Measurements from ENCODE around the gene FILIP1L.

DNA sequence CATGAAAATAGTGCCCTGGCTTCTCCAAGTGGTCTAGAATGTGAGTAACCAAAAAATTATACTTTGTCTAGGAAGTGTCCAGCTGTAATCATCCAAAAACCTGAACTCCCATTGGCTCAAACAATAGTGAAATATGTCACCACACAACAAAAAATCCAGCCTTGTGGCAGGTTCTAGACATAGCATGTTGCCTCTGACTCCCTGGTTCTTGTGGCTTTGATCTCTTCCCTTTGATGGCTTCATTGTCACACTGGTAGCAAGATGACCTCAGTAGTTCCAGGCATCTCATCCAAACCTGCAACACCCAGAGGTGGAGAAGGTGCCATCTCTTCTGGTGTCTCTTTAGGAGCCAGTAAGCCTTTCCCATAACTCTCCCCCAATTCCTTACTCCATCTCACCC lies 222.0 kb downstream of the FILIP1L start:
- TF ChIP-seq, protein P1, sequence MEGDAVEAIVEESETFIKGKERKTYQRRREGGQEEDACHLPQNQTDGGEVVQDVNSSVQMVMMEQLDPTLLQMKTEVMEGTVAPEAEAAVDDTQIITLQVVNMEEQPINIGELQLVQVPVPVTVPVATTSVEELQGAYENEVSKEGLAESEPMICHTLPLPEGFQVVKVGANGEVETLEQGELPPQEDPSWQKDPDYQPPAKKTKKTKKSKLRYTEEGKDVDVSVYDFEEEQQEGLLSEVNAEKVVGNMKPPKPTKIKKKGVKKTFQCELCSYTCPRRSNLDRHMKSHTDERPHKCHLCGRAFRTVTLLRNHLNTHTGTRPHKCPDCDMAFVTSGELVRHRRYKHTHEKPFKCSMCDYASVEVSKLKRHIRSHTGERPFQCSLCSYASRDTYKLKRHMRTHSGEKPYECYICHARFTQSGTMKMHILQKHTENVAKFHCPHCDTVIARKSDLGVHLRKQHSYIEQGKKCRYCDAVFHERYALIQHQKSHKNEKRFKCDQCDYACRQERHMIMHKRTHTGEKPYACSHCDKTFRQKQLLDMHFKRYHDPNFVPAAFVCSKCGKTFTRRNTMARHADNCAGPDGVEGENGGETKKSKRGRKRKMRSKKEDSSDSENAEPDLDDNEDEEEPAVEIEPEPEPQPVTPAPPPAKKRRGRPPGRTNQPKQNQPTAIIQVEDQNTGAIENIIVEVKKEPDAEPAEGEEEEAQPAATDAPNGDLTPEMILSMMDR (IDR thresholded peaks at IDR 0.05) = no peak
- no peak for TF ChIP-seq POLR2A (IDR thresholded peaks at IDR 0.05)
- TF ChIP-seq EP300 (IDR thresholded peaks at IDR 0.05) = no peak
